ENCODE results near the gene SNX18. TPM values are rescaled to one million over a fixed set of nuclear protein-coding genes. Genes with fewer than 3 reads are reported as not detected.

Gene SNX18
- total RNA-seq, 1 donor from 2014 or later, result 38.8 TPM

DNA sequence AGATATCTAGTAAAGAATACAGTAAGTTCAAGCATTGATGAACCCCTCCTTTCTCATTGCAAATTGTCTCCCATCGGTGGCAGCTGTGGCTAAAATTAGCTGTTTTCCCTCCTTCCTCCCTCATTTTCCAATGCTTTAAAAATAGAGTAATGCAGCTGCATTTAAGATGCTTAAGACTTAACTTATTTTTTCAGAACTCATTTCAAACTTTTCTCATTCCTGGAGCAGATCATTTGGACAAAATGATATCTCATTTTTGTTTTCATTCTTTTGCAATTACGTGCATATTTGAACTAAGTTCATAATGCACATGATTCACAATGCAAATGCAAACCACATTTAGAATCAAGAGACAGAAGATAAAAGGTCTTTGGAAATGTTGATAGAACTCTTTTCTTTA is 47.4 kb upstream of the SNX18 start:
- Histone ChIP-seq H2AFZ (ENCODE audit: low read depth, low read length) (no peak overlapping the region), H3K9ac (ENCODE audit: low read length) (peak overlapping the region; percentile 21), H3K4me3 (ENCODE audit: insufficient read depth, low read depth, low read length) (peak overlapping the region; percentile 0), H3K4me1 (ENCODE audit: insufficient read depth, low read length) (peaks cover 11% of the 10 kb centered on the region), H3K27me3 (ENCODE audit: insufficient read depth, low read length) (no peaks in the 10 kb centered on the region), H4K20me1 (ENCODE audit: insufficient read depth, low read length) (no peaks in the 10 kb centered on the region), H3K79me2 (ENCODE audit: insufficient read depth, low read length) (no peaks in the 10 kb centered on the region), H3K36me3 (ENCODE audit: insufficient read depth, low read length) (no peaks in the 10 kb centered on the region), H3K27ac (ENCODE audit: low read depth, low read length) (no peak overlapping the region), H3K4me2 (ENCODE audit: low read length) (peak overlapping the region; percentile 55), H3K9me3 (ENCODE audit: insufficient read depth, low read depth, low read length) (no peaks in the 10 kb centered on the region)
- Mint-ChIP-seq H3K9me3 (ENCODE audit: unreplicated experiment) (no peaks in the 10 kb centered on the region), H3K4me1 (ENCODE audit: low read depth, unreplicated experiment) (peaks cover 7% of the 10 kb centered on the region), H3K4me3 (ENCODE audit: unreplicated experiment) (no peak overlapping the region), H3K36me3 (ENCODE audit: low read depth, unreplicated experiment) (no peaks in the 10 kb centered on the region), H3K27me3 (ENCODE audit: low read depth, unreplicated experiment) (peaks cover 2% of the 10 kb centered on the region), H3K27ac (ENCODE audit: unreplicated experiment) (no peak overlapping the region)
- peak; percentile 50 for FAIRE-seq
- DNase-seq (ENCODE audit: low read depth), result peak; percentile 44
- TF ChIP-seq EZH2 (IDR thresholded peaks at IDR 0.05; ENCODE audit: insufficient read depth, low read length), result no peak
- TF ChIP-seq CTCF (IDR thresholded peaks at IDR 0.05; ENCODE audit: insufficient read depth, low read depth, low read length), result no peak

DNA sequence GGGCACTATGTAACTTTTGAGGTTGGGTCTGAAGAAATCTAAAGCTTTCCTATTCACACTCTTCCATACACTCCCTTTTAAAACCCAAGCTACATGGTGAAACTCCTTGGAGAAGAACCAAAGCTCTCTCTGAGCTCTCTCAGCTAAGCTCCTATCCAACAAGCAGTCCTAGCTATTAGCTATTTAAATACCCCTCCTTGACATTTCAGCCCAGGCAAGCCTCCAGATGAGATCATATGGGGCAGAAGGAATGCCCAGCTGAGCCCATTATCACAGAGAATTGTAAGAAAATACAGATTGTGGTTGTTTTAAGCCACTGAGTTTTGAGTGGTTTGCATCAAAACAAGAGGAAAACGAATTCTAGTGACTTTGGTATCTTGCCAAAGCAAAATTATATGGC is 46.9 kb upstream of the SNX18 start:
- Histone ChIP-seq H3K9me3 (ENCODE audit: insufficient read depth, low read depth, low read length) (no peaks in the 10 kb centered on the region), H2AFZ (ENCODE audit: low read depth, low read length) (no peak overlapping the region), H3K27ac (ENCODE audit: low read depth, low read length) (no peak overlapping the region), H4K20me1 (ENCODE audit: insufficient read depth, low read length) (no peaks in the 10 kb centered on the region), H3K4me2 (ENCODE audit: low read length) (peak overlapping the region; percentile 55), H3K36me3 (ENCODE audit: insufficient read depth, low read length) (no peaks in the 10 kb centered on the region), H3K9ac (ENCODE audit: low read length) (no peak overlapping the region), H3K4me3 (ENCODE audit: insufficient read depth, low read depth, low read length) (peak overlapping the region; percentile 18), H3K27me3 (ENCODE audit: insufficient read depth, low read length) (no peaks in the 10 kb centered on the region), H3K79me2 (ENCODE audit: insufficient read depth, low read length) (no peaks in the 10 kb centered on the region), H3K4me1 (ENCODE audit: insufficient read depth, low read length) (peaks cover 11% of the 10 kb centered on the region)
- Mint-ChIP-seq H3K27ac (ENCODE audit: unreplicated experiment) (no peak overlapping the region), H3K4me1 (ENCODE audit: low read depth, unreplicated experiment) (peaks cover 7% of the 10 kb centered on the region), H3K27me3 (ENCODE audit: low read depth, unreplicated experiment) (peaks cover 2% of the 10 kb centered on the region), H3K36me3 (ENCODE audit: low read depth, unreplicated experiment) (no peaks in the 10 kb centered on the region), H3K9me3 (ENCODE audit: unreplicated experiment) (no peaks in the 10 kb centered on the region), H3K4me3 (ENCODE audit: unreplicated experiment) (no peak overlapping the region)
- TF ChIP-seq EZH2 (IDR thresholded peaks at IDR 0.05; ENCODE audit: insufficient read depth, low read length) (no peak), CTCF (IDR thresholded peaks at IDR 0.05; ENCODE audit: insufficient read depth, low read depth, low read length) (no peak)
- FAIRE-seq (peak; percentile 76), DNase-seq (ENCODE audit: low read depth) (peak; percentile 65)

GRCh38 chr5:54471398-54471797 is 46.2 kb upstream of the SNX18 start:
- Mint-ChIP-seq H3K4me3 (ENCODE audit: unreplicated experiment) (no peak overlapping the region), H3K27ac (ENCODE audit: unreplicated experiment) (no peak overlapping the region), H3K27me3 (ENCODE audit: low read depth, unreplicated experiment) (peaks cover 2% of the 10 kb centered on the region), H3K4me1 (ENCODE audit: low read depth, unreplicated experiment) (peaks cover 7% of the 10 kb centered on the region), H3K9me3 (ENCODE audit: unreplicated experiment) (no peaks in the 10 kb centered on the region), H3K36me3 (ENCODE audit: low read depth, unreplicated experiment) (no peaks in the 10 kb centered on the region)
- H4K20me1 ChIP-seq (ENCODE audit: insufficient read depth, low read length), result no peaks in the 10 kb centered on the region
- H3K79me2 ChIP-seq (ENCODE audit: insufficient read depth, low read length), result no peaks in the 10 kb centered on the region
- H3K27me3 ChIP-seq (ENCODE audit: insufficient read depth, low read length), result no peaks in the 10 kb centered on the region
- TF ChIP-seq EZH2 (IDR thresholded peaks at IDR 0.05; ENCODE audit: insufficient read depth, low read length), result no peak
- no peak for TF ChIP-seq CTCF (IDR thresholded peaks at IDR 0.05; ENCODE audit: insufficient read depth, low read depth, low read length)
- no peak overlapping the region for H3K4me2 ChIP-seq (ENCODE audit: low read length)
- DNase-seq (ENCODE audit: low read depth), result no peak
- H3K27ac ChIP-seq (ENCODE audit: low read depth, low read length), result no peak overlapping the region
- no peaks in the 10 kb centered on the region for H3K9me3 ChIP-seq (ENCODE audit: insufficient read depth, low read depth, low read length)
- no peak overlapping the region for H2AFZ ChIP-seq (ENCODE audit: low read depth, low read length)
- no peaks in the 10 kb centered on the region for H3K36me3 ChIP-seq (ENCODE audit: insufficient read depth, low read length)
- no peak for FAIRE-seq
- no peak overlapping the region for H3K9ac ChIP-seq (ENCODE audit: low read length)
- no peak overlapping the region for H3K4me3 ChIP-seq (ENCODE audit: insufficient read depth, low read depth, low read length)
- H3K4me1 ChIP-seq (ENCODE audit: insufficient read depth, low read length), result peaks cover 11% of the 10 kb centered on the region
